GM19397 (cell line): ENCODE measurements around the gene LRCH4.

Experiments
- ATAC-seq: cut with Tn5 transposase; IDR thresholded peaks from one replicate; pipeline ENCODE4 v1.9.1; 2021; ENCODE audit warnings: mild to moderate bottlenecking, moderate library complexity; ENCODE audit not compliant: unreplicated experiment

Gene LRCH4

DNA sequence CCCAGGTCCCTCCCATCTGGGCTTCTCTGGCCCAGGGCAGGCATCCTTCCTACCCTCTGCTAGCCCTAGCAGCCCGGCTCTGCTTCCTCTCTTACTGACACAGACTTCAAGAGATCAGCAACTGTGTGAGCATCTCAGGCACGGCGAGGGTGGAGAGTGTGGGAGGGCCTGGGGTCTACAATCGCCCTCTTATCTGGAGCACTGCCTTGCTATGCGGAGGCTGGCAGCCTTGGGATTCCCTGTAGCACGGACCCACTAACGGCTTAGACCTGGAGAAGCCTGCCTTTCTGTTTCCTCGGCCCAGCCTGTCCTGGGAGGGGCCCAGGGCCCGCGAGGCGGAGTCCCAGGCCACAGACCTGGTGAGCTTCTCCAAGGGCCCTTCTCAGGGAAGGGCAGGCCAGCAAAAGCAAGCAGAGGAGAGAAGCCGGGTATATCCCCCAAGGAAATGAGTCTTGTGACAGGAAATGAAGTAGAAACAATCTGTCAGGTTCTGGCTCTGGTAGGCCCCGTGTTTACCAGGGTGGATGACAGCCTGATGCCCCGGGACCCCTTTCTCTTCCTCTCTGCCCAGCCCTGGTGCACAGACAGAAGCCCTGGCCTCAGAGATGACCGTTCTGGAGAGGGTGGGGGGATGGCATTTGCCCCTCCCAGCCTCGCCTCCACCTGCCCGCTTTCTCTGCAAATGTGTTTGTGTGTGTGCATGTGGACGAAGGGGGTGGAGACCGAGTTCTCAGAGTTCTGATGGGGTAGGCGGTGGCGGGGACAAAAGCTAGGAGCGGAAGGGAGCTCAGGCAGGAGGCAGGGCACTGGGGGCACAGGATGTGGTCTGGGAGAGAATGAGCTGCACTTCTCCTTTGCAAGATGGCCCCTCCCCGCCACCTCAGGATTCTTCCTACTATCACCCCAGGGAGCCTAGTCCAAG is 2.5 kb downstream of the LRCH4 start:
- no peak for ATAC-seq

DNA sequence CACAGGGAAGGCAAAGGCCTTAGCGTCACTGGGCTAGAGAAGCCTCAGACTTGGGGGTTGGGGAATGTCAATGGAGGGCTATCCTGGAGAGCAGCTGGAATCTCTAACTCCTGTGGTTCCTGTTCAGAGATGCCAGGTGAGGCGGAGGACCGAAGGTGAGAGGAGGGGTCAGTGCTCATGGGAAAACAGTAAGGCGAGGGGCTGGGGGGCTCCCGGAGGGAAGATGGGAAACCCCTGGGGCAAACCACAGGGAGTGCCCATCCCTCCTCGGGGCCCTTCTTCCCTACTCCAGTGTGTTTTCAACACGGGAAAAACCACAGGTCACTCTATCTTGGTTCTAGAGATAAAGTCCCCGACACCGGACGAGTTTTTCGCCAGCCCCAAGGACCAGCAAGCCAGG is 3.3 kb downstream of the LRCH4 start:
- ATAC-seq, result no peak

DNA sequence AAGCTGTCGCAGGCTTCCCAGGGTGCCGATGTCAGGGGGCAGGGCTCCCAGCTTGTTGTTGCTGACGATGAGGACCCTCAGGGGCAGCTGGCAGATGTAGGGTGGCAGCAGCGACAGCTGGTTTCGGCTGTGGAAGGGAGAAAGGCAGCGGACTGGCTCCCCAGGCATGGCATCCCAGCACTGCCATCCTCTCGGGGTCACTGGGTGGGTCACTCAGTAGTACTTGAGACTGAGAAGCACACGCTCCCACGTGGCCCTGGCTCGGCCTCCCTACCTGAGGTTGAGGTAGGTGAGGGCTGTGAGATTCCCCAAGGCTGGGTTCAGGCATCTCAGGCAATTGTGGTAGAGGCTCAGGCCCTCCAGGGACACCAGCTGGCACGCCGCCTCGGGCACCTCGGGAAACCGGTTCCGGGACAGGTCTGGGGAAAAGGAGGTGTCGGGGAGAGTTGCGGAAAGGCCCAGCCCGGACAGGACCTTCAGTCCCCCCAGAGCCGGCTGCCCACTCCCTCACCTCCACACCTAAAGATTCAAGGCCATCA is 3.8 kb downstream of the LRCH4 start:
- no peak for ATAC-seq

DNA sequence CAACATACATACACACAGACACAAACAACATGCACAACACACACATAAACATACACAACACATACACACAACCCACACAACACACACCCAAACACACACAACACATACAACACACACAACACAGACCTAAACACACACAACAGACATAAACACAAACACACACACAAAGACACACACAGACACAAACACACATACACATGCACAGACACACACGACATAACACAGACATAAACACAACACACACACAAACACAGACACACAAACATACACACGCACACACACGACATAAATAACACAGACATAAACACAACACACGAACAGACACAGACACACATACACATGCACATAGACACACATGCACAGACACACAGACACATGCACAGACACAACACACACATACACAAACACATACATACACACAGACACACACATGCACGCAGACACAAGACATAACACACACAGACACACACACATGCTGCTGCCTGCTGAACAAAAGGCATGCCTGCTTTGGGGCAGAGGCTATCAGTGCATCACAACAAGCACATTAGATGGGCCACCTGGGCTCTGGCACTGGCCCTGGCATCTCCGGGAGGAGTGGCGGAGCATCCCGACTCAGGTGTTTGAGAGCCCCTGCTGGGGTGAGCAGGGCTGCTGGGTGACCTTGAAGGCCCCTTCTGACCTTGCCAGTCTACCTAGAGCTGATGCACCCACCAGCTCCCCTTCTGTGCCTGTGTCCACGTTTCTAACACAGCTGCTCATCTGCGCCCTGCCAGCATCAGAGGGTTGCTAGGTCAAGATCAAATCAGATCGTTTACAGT is 5.3 kb downstream of the LRCH4 start:
- ATAC-seq, result no peak

DNA sequence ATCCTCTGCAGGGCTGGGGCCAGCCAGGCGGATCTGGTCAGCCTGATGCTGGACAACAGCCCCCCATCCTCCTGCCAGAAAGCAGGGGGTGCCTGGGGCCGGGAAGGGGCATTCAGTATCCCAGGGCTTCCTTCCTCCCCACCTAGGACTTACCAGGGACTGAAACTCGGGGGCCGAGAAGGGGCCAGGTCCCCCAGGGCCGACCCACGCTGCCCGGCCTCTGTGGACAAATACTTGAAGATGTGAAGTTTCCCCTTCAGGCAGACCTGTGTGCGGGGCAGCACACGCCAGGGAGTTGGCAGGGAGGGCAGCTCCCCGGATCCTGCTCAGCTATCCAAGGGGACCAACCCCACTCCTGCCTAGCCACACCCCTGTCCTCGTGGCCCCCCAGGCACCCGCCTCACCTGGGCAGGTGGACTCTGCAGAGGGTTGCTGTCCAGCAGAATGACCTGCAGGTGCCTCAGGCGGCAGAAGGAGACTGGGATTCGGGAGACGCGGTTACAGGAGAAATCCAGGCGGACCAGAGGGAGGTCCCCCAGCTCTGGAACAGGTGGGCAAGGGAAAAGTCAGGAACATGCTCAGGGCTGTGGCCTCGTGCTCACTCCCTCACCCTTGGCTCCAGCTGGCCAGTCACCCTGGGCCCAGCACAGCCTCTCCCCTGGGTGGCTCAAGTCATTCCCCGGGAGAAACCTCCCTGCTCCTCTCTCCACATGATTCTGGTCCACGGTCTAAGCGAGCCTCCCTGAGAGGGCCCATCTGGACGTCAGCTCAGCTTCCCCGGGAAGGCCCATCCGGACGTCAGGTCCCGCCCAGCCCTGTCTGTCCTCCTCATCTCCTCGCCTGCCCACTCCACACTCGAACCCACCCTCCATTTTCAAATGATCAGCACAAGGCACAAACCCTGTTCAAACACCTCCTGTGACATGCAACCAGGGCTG is 7.4 kb downstream of the LRCH4 start:
- ATAC-seq, result no peak

DNA sequence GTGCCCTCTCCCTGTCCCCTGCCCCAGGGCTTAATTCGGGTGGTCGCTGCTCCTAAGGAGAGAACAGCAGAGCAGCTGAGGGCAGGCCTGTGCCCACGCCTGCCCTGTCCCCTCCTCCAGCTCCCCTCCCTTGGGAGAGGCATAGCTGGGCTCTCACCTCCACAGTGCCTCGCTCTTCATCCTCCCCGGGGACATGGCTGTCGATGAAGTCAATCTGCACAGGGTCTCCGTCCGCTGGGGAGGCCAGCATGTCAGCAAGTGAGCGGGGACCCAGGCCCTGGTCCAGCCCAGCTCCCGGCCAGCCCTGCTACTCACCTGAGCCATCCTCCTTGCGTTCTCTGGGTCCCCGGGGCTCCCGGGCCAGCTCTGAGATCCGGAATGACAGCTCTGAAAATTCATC is 8.4 kb downstream of the LRCH4 start:
- no peak for ATAC-seq

DNA sequence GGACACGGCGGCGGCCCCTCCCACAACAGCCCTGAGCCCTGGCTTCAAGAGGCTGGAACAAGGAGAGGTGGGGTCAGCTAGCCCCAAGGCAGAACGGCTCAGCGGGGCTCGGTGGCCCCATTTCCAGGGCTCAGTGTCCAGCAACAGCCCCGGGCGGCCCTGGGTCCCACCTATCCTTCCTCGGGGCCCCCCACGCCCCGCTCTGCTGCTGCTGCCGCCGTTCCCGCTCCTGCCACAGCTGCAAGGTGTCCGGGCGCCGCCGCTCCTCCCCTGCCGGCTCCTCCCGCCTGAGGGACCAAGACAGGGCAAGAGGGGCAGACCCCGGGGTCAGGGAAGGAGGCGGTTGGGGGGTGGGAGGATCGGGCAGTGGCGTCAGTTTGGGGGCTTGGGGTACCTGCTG is 8.8 kb downstream of the LRCH4 start:
- no peak for ATAC-seq

DNA sequence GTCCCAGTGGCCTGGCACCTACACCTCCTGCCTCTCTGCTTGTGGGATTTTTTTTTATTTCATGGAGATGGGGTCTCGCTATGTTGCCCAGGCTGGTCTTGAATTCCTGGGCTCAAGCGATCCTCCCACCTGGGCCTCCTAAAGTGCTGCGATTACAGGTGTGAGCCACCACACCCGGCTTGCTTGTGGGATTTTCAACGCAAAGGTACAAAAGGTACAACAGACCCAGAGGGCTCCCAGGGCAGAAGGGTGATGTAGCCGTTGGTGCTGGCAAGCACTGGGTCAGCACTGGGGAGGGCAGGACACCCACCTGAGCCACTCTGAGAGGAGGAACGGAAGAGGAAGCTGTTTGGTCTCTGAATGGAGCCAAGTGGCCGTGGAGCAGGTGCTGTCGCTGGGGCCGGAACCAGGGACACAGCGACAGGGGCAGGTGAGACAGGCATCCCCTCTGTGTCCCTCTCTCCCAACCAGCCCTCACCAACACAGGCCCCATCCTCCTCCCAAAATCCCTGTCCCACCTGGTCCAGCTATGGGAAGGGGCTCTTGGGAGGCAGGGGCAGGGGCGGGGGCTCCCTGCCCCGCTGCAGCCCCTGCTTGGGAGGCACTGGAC is 9.4 kb downstream of the LRCH4 start:
- ATAC-seq, result no peak

DNA sequence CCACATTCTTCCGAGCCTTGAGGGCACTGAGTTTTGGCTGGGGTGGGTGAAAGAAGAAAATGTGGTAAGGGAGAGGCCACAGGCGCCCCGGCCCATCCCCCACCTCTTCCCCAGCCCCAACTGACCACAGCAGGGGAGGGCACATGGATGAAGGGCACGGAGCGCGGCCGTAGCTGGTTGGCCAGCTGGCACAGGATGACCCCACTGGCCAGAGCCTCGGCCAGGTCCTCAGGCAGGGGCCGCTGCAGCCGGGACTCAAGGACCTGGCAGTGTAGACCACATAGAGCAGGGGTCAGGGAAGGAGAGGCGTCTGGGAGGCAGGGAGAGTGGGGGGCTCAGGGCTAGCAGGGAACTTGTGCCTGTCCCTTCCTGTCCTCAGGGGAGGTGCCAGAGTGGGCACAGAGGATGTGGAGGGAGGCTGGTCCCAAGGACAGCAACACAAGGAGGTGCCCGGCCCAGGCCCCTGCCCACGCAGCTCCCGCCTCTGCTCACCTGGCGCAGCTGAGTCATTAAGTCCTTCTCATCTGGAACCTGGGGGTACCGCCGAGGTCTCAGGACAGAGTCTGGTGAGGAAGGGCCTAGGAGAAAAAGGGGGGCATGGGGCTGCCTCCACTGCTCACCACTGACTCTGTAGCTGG is 10.1 kb downstream of the LRCH4 start:
- ATAC-seq, result no peak

DNA sequence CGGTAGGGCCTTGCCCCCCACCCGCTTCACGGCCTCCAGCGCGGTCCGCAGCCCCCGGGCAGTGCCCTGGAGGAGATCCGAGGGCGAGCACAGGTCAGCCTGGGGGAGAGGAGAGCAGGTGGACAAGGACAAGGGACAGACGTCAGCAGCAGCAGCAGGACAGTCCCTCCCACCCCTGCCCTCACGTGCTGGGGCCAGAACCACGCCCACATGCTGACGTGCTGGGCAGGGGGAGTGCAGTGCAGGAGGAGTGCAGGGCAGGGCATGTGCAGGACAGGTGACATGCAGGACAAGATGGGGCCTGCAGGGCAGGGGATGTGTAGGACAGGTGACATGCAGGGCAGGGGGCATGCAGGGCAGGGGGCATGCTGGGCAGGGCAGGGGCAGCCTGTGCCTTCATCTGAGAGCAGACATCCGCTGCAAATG is 10.7 kb downstream of the LRCH4 start:
- ATAC-seq, result no peak

DNA sequence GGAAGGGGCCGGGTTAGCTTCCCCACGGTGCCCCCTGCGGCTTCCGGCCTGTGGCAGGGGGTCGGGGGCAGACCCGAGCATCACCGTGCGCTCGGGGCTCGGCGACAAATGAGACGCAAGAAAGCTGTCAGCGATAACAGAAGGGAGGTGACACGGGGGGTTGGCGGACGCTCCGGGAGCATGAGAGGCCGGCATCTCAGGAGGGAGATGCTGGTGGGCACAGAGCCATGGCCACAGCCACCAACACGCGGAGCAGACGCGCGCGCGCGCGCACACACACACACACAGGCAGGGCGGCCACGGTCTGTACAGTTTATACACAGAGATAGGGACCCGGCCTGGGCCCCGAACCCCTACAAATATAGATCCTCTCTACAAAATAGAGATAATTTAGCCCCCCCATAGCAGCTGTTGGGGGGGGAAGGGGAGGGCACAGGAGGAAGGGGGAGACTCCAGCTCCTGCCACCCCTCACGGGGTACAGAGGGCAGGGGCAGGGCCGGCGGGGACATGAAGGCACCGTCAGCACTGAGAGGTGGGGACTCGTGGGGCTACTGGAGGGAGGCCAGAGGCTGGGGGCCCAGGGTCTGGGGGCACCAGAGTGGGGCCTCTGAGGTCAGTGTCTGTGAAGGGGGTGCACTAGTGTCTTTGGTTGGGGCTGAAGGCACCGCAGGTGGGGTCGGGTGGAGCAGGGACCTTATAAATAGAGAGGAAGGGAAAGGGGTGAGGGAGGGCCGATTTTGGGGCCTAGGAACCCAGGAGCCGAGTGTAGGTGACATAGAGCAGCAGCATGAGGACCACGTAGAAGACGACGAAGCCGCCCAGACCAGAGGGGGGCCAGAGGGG is 11.3 kb downstream of the LRCH4 start:
- no peak for ATAC-seq

DNA sequence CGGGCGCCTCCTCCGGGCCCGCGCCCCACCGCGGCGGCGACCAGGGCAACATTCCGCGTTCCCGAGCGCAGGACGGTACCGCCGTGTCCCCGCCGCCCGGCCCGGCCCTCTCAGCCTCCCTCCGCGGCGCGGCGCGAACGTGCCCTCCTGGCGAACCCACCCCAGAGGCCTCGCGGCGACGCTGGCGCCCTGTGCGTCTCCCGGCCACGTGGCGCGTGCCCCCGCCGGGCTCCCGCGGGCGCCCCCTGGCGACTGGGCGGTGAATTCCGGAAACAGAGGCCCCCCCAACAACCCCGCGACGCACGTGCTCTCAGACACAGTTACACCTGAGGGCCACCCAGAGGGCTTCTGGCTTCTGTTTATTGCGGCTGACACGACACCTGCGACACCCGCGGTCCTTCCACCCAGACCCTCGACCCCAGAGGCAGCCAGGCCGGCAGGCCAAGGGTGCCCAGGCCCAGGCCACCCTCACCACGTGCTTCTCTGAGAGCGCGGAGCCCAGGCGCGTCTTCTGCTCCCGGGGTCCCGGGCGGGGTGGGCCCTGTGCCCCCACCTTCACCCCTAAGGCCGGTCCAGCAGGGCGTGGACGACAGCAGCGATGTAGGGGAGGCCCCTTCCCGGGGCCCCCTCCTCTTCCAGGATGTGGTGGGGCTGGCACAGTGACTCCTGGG is 12.1 kb downstream of the LRCH4 start, which contains the start of gene SAP25:
TSS of gene SAP25 (minus strand) at position 210 of the 671 bp plus-strand sequence. CDS start at position 52, 158 bp downstream.
- ATAC-seq, result no peak

DNA sequence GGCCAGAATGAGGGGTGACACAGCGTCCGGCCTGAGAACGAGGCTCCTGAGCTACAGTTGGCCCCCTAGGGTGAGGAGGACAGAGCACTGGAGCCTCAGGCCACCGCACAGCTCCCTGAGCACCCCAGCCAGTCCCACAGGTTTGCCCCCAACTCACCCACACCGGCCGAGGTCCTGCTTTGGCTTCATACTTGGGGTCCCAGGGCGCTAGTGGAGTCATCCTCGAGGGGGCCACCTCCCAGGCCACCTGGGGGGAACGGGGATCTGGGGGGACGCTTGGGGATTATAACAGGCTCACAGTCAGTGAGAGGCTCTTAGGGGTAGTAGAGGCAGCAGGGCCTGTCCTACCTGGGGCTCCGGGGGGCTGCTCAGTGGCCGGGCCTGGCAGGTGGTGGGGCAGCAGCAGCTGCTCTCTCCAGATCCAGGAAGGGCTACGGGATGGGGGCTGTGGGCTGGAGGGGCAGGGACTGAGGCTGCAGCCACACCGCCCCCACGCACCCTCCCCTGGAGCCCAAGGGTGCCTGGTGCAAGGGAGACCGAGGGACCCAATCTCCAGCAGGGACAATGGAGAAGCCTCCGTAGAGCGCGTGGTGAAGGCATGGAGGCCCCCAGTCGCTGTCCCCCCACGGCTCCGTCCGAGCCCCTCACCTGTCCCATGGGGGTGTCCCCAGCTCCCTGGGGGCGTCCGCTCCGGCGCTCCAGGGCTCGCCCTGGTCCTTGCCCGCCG is 12.8 kb downstream of the LRCH4 start:
- ATAC-seq, result no peak

DNA sequence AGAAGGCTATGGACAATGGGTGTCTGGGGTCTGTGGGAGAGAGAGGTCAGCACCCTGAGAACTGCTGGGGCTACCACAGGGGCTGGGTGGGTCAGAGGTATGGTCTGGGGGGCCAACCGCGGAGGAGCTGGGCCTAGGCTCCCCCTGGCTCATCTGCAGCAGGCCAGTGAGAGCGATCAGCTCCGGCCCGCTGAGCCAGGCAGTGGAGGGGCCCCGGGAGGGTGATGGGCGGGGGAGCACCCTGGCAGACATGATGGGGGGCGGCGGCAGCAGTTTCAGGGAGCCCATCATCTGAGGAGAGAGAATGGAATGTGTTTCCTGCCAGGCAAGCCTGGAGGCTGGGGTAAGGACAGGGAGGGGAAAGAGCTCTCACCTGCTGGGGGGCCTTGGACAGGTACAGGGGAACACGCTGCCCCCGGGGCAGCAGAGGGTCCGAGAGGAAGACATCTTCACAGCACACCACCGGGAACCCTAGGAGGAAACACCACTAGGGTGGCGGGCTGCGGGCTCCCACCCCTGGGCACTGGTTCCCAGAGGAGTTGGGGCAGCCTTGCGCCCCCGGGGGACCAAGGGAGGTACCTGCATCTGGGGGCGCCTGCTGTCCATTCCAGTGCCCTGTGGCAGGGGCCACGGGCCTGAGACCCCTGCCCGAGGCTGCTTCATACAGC is 13.5 kb downstream of the LRCH4 start:
- no peak for ATAC-seq

DNA sequence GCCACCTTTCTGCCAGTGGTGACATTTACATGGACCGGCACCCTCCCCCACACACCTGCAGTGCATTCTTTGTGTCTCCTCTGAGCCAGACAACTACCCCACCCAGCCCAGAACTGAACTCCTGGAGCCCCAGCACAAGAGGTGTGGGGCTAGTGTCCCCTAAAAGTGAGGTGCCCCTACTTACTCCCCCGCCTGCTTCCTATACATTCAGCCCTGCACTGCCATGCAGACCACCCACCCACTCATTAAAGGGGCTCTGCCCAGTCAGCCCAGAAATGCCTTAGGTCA is 14.2 kb downstream of the LRCH4 start:
- no peak for ATAC-seq

DNA sequence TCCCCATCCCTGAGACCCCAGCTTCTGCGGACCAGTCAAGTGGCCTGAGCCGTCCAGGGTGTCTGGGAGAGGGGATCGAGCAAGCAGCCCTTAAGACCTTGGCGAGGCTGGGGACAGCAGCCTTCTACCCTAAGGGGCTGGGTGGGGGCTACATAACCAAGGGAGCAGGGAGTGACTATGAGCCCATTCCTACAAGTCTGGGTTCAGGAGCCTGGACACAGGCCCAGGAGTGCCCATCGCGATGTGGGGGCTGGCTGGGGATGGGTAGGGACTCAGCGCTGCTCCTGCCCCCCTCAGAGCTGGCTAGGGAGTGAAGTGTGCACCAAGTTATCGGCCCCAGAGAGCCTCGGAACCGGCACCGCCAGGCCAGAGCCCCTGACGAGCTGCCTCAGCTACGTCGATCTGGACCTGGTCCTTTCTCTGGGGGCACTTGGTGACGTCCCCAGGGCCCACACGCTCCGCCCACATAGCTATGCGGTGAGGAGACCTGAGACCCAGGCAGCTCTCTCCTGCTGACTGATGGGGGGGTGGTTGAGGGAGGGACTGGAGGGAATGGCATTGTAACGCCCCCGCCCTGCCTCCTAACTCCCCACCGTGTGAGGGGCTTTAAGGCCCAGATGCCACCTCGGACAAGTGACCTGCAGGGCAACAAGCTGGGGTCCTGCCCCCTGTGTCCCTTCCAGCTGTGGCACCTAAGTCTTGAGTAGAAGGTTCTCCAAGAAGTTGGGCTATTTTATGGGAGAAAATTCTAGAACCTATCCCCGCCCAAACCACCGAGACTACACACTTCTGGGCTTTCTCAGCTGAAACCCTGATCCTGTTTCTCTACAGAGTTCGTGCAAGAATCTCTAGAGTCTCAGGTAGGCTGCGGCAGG is 14.7 kb downstream of the LRCH4 start:
- ATAC-seq, result no peak
